Right atrium auricular region (tissue), 2 donors: Measurements from ENCODE around the gene CASQ1. TPM values are rescaled to one million over a fixed set of nuclear protein-coding genes. Genes with fewer than 3 reads are reported as not detected.

Experiments
- DNase-seq: peaks from one replicate; pipeline ENCODE4 v3.0.0-alpha.2; 2019; ENCODE audit warnings: low spot score
- H3K27ac ChIP-seq, 2 donors: fragments of 200-600 bp; sonication (generic); 1 replicate in 1 of 2; 2 replicates in 1 of 2; pipeline ENCODE4 v1.5.1; 2016 to 2019
- H3K27me3 ChIP-seq, 2 donors: fragments of 200-600 bp; sonication (generic); one replicate each; pipeline versions ENCODE4 v1.5.1 to v1.6.0; 2017 to 2019
- H3K36me3 ChIP-seq: fragments of 200-600 bp; sonication (generic); one replicate; pipeline ENCODE4 v1.5.1; 2016
- H3K4me1 ChIP-seq, 2 donors: fragments of 200-600 bp; sonication (generic); one replicate each; pipeline versions ENCODE4 v1.5.1 to v1.6.0; 2017 to 2019
- H3K4me3 ChIP-seq, 2 donors: fragments of 200-600 bp; sonication (generic); 1 replicate in 1 of 2; 2 replicates in 1 of 2; pipeline ENCODE4 v1.5.1; 2017 to 2019; ENCODE audit warnings: mild to moderate bottlenecking in 1 of 2, moderate library complexity in 1 of 2
- H3K9me3 ChIP-seq, 2 donors: fragments of 200-600 bp; sonication (generic); one replicate each; pipeline ENCODE4 v1.5.1; 2019
- CTCF ChIP-seq, 2 donors: fragments of 200-600 bp; sonication (generic); IDR thresholded peaks; one replicate each; pipeline ENCODE4 v1.5.1; 2019; ENCODE audit warnings: antibody characterized with exemption in 2 of 2
- total RNA-seq, 2 donors: library from RNA; depleted of rRNA; stranded (reverse); fragments of >200 nt; gene quantifications; one replicate each; pipeline ENCODE4 v1.1.0, GENCODE V29; 2016

Gene CASQ1
- total RNA-seq, 2 donors from 2014 or later: 10.1 to 32.3 TPM

GRCh38 chr1:160205242-160206035, 15.1 kb downstream of the CASQ1 start, which contains the start of gene PEA15:
TSS of gene PEA15 (plus strand) at chr1:160205384. CDS start at chr1:160211545, 6,161 bp downstream.
- DNase-seq: peak; percentile 73
- H3K9me3 ChIP-seq: no peaks in the 10 kb centered on the region
- peak within 1 kb of the TSS; percentile 95 for H3K27ac ChIP-seq
- no peaks in the 10 kb centered on the region for H3K27me3 ChIP-seq
- TF ChIP-seq CTCF (IDR thresholded peaks at IDR 0.05): no peak
- no peaks in the 10 kb centered on the region for H3K36me3 ChIP-seq
- peak within 1 kb of the TSS; percentile 85 to 95 for H3K4me3 ChIP-seq
- H3K4me1 ChIP-seq: peaks cover 2 to 54% of the 10 kb centered on the region in 2 donors

GRCh38 chr1:160206036-160206389, 15.6 kb downstream of the CASQ1 start:
- Histone ChIP-seq H3K27ac (peak overlapping the region; percentile 95), H3K4me1 (peaks cover 6 to 60% of the 10 kb centered on the region in 2 donors), H3K36me3 (no peaks in the 10 kb centered on the region), H3K27me3 (no peaks in the 10 kb centered on the region), H3K4me3 (peak overlapping the region; percentile 85 to 95), H3K9me3 (no peaks in the 10 kb centered on the region)
- no peak for TF ChIP-seq CTCF (IDR thresholded peaks at IDR 0.05)
- DNase-seq: peak; percentile 71

GRCh38 chr1:160206421-160207117, 16.2 kb downstream of the CASQ1 start:
- no peaks in the 10 kb centered on the region for H3K9me3 ChIP-seq
- no peaks in the 10 kb centered on the region for H3K27me3 ChIP-seq
- peaks cover 6 to 64% of the 10 kb centered on the region in 2 donors for H3K4me1 ChIP-seq
- no peak for TF ChIP-seq CTCF (IDR thresholded peaks at IDR 0.05)
- H3K27ac ChIP-seq: peak overlapping the region; percentile 95
- peak; percentile 56 for DNase-seq
- H3K4me3 ChIP-seq: peak overlapping the region; percentile 85 to 95
- H3K36me3 ChIP-seq: peaks cover 5% of the 10 kb centered on the region

GRCh38 chr1:160207118-160207650, 16.8 kb downstream of the CASQ1 start:
- no peaks in the 10 kb centered on the region for H3K27me3 ChIP-seq
- peaks cover 11% of the 10 kb centered on the region for H3K36me3 ChIP-seq
- no peaks in the 10 kb centered on the region for H3K9me3 ChIP-seq
- no peak overlapping the region for H3K4me3 ChIP-seq
- peak; percentile 54 for DNase-seq
- TF ChIP-seq CTCF (IDR thresholded peaks at IDR 0.05): no peak
- peaks cover 6 to 64% of the 10 kb centered on the region in 2 donors for H3K4me1 ChIP-seq
- peak overlapping the region; percentile 95 for H3K27ac ChIP-seq

- no peak overlapping the region for H3K4me3 ChIP-seq
- no peak for TF ChIP-seq CTCF (IDR thresholded peaks at IDR 0.05)
- peaks cover 19% of the 10 kb centered on the region for H3K36me3 ChIP-seq
- peak; percentile 58 for DNase-seq
- no peaks in the 10 kb centered on the region for H3K27me3 ChIP-seq
- peaks cover 6 to 64% of the 10 kb centered on the region in 2 donors for H3K4me1 ChIP-seq
- H3K9me3 ChIP-seq: no peaks in the 10 kb centered on the region
- H3K27ac ChIP-seq: peak overlapping the region; percentile 95
Observed at GRCh38 chr1:160207771-160208556, 17.6 kb downstream of the CASQ1 start.
